Brain microvascular endothelial cell (primary cell): ENCODE measurements around the gene WDR37.

Experiments used
- DNase-seq: peaks from one replicate; pipeline ENCODE4 v3.0.0-alpha.2; 2020
- H3K27ac ChIP-seq: fragments of 250-450 bp; sonication (Bioruptor Pico); 2 replicates; pipeline ENCODE4 v1.5.1; 2020; ENCODE audit warnings: mild to moderate bottlenecking, moderate library complexity
- H3K27me3 ChIP-seq: fragments of 250-450 bp; sonication (Bioruptor Pico); replicated peaks from 2 replicates; pipeline ENCODE4 v1.5.1; 2020; ENCODE audit warnings: mild to moderate bottlenecking
- H3K36me3 ChIP-seq: fragments of 250-450 bp; sonication (Bioruptor Pico); replicated peaks from 2 replicates; pipeline ENCODE4 v1.5.1; 2020; ENCODE audit warnings: mild to moderate bottlenecking
- H3K4me3 ChIP-seq: 2 replicates; pipeline ENCODE4 v1.5.1; 2011; ENCODE audit warnings: low read depth, mild to moderate bottlenecking, control low read depth, low read length, moderate library complexity
- in situ Hi-C: cut with HindIII; loops from 2 replicates; pipeline ENCODE4 v1.10.0; 2017; ENCODE audit warnings: low sequenced_read_pairs, low pct_ligation_motif_present
- TF ChIP-seq, protein P1 (sequence below): IDR thresholded peaks from 2 replicates; pipeline ENCODE4 v1.5.1; 2011; ENCODE audit warnings: low read depth, mild to moderate bottlenecking, moderate library complexity, low read length, control low read depth, inconsistent platforms; ENCODE audit errors: missing control alignments

WDR37 gene

DNA sequence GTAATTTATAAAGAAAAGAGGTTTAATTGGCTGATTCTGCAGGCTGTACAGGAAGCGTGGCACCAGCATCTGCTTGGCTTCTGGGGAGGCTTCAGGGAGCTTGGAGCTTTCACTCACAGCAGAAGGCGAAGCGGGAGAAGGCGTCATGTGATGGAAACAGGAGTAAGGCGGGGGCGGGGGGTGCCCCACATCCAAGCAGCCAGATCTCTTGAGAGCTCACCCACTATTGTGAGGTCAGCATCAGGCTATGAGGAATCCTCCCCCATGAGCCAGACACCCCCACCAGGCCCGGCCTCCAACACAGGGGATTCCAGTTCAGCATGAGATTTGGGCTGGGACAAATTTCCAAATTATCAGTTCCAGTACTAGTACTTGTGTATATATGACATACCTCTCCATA is 46.2 kb downstream of the WDR37 start:
- Histone ChIP-seq H3K4me3 (no peak overlapping the region), H3K27me3 (no peaks in the 10 kb centered on the region), H3K36me3 (peaks cover 45% of the 10 kb centered on the region), H3K27ac (no peak overlapping the region)
- TF ChIP-seq, protein P1, sequence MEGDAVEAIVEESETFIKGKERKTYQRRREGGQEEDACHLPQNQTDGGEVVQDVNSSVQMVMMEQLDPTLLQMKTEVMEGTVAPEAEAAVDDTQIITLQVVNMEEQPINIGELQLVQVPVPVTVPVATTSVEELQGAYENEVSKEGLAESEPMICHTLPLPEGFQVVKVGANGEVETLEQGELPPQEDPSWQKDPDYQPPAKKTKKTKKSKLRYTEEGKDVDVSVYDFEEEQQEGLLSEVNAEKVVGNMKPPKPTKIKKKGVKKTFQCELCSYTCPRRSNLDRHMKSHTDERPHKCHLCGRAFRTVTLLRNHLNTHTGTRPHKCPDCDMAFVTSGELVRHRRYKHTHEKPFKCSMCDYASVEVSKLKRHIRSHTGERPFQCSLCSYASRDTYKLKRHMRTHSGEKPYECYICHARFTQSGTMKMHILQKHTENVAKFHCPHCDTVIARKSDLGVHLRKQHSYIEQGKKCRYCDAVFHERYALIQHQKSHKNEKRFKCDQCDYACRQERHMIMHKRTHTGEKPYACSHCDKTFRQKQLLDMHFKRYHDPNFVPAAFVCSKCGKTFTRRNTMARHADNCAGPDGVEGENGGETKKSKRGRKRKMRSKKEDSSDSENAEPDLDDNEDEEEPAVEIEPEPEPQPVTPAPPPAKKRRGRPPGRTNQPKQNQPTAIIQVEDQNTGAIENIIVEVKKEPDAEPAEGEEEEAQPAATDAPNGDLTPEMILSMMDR, result no peak
- in situ Hi-C loops, result no loop called here
- DNase-seq, result no peak

DNA sequence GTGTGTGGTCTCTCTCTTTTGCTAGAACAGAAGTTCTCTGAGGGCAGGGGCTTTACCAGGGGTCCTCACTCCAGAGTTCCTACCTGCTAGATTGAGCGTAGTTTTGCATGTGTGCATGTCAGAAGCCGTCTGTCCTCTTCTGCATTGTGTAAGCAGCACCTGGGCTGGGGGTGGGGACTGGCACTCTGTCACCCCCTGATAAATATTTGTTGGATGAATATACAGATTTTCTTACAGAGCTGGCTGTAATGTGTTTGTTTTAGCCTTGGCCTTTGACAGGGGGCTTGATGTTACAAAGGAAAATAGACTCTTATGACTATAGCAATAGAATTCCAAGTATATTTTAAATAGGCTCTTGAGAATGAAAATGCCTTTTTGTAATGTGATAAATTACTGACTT is 46.6 kb downstream of the WDR37 start:
- Histone ChIP-seq H3K36me3 (peaks cover 41% of the 10 kb centered on the region), H3K27ac (no peak overlapping the region), H3K27me3 (no peaks in the 10 kb centered on the region), H3K4me3 (no peak overlapping the region)
- TF ChIP-seq, protein P1, result no peak
- in situ Hi-C loops, result no loop called here
- DNase-seq, result peak; percentile 33

DNA sequence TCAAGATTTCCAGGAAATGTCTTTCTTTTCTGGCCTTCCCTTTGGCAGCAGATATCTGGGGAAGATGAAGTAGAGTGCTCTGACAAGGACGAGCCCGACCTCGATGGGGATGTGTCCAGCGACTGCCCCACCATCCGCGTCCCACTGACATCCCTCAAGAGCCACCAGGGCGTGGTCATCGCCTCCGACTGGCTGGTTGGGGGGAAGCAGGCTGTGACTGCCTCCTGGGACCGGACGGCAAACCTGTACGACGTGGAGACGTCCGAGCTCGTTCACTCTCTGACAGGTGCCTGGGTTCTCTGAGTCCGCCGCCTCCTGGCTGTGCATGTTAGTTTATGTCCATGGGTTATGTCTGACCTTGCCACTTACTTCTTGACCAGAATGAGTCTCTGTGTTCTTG is 47.4 kb downstream of the WDR37 start:
- no peak overlapping the region for H3K27ac ChIP-seq
- TF ChIP-seq, protein P1, result no peak
- no peak for DNase-seq
- peaks cover 44% of the 10 kb centered on the region for H3K36me3 ChIP-seq
- in situ Hi-C loops, result no loop called here
- H3K27me3 ChIP-seq, result no peaks in the 10 kb centered on the region
- no peak overlapping the region for H3K4me3 ChIP-seq

DNA sequence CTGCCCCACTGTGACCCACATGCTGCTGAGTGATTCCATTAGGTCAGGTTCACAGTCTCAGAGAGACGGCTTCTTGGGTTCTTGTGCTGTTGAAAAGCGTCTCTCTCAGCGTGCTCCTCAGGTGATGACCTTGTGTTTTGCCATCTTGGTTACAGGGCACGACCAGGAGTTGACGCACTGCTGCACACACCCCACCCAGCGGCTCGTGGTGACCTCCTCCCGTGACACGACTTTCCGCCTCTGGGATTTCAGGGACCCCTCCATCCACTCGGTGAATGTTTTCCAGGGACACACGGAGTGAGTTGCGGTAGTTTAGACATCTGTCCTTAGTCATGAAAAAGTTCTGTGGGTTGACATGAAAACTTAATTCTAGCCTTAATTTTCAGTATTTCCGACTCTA is 48.8 kb downstream of the WDR37 start:
- TF ChIP-seq, protein P1, result no peak
- no peak overlapping the region for H3K4me3 ChIP-seq
- in situ Hi-C loops, result no loop called here
- peaks cover 47% of the 10 kb centered on the region for H3K36me3 ChIP-seq
- no peak overlapping the region for H3K27ac ChIP-seq
- H3K27me3 ChIP-seq, result no peaks in the 10 kb centered on the region
- no peak for DNase-seq

DNA sequence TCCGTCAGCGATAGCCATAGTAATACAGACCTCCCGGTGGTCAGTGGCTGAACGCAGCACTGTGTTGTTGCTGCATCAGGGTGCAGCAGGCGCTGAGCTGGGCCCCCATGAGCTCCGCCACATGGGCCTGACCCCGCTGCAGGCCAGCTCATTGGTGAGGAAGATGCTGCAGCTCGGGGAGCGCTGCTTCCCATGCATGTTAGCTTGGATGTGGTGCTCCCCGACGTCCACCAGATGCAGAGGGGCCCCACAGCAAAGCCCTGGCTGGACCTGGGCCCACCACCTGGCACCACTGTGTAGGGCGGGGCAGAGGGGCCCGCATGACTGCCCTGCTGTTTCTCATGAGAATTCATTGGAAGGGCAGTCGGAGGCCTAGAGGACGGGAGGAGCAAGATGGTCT is 50.8 kb downstream of the WDR37 start:
- no peak overlapping the region for H3K27ac ChIP-seq
- H3K27me3 ChIP-seq, result no peaks in the 10 kb centered on the region
- no peak for DNase-seq
- no peak overlapping the region for H3K4me3 ChIP-seq
- TF ChIP-seq, protein P1, result no peak
- peaks cover 36% of the 10 kb centered on the region for H3K36me3 ChIP-seq
- in situ Hi-C loops, result no loop called here

DNA sequence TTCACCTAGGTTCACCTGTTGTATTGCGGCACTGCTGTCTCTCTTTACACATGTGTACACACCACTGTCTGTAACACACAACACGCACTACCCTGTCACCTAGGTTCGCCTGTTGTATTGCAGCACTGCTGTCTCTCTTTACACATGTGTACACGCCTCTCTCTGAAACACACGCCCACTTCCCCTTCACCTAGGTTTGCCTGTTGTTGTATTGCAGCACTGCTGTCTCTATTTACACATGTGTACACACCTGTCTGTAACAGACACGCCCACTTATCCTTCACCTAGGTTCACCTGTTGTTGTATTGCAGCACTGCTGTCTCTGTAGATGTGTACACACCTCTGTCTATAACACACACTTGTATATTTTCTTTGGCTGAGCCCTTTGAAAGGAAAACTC is 51.5 kb downstream of the WDR37 start:
- TF ChIP-seq, protein P1, result no peak
- Histone ChIP-seq H3K27ac (no peak overlapping the region), H3K36me3 (peaks cover 42% of the 10 kb centered on the region)

More for the DNA sequence above, 51.5 kb downstream of the WDR37 start:
- in situ Hi-C loops, result no loop called here
- no peaks in the 10 kb centered on the region for H3K27me3 ChIP-seq
- no peak overlapping the region for H3K4me3 ChIP-seq
- no peak for DNase-seq
